Brain microvascular endothelial cell (primary cell): ENCODE data around the gene NRCAM.

Experiments used
- DNase-seq: peaks from one replicate; pipeline ENCODE4 v3.0.0-alpha.2; 2020
- H3K27ac ChIP-seq: fragments of 250-450 bp; sonication (Bioruptor Pico); 2 replicates; pipeline ENCODE4 v1.5.1; 2020; ENCODE audit warnings: mild to moderate bottlenecking, moderate library complexity
- H3K27me3 ChIP-seq: fragments of 250-450 bp; sonication (Bioruptor Pico); replicated peaks from 2 replicates; pipeline ENCODE4 v1.5.1; 2020; ENCODE audit warnings: mild to moderate bottlenecking
- H3K36me3 ChIP-seq: fragments of 250-450 bp; sonication (Bioruptor Pico); replicated peaks from 2 replicates; pipeline ENCODE4 v1.5.1; 2020; ENCODE audit warnings: mild to moderate bottlenecking
- H3K4me3 ChIP-seq: 2 replicates; pipeline ENCODE4 v1.5.1; 2011; ENCODE audit warnings: low read depth, mild to moderate bottlenecking, control low read depth, low read length, moderate library complexity
- in situ Hi-C: cut with HindIII; loops from 2 replicates; pipeline ENCODE4 v1.10.0; 2017; ENCODE audit warnings: low sequenced_read_pairs, low pct_ligation_motif_present
- TF ChIP-seq, protein P1 (sequence below): IDR thresholded peaks from 2 replicates; pipeline ENCODE4 v1.5.1; 2011; ENCODE audit warnings: low read depth, mild to moderate bottlenecking, moderate library complexity, low read length, control low read depth, inconsistent platforms; ENCODE audit errors: missing control alignments

NRCAM gene

DNA sequence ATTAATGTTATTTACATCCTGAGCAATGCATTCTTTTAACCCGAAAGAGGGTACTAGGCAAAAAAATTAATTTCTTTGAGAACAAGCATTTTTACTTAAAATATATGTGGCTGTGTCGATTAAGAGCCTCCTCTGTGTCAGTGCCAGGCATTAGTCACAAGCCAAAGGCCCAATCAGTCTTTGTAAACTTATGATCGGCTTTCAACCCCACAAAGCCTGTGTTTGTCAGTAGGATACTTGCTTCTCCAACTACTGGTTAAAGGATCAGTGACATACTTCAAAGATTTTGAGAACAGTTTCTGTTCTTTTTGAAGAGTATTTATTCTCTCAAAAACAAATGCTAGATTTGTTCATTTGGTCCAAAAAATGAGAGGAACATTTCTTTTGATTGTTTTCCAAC lies 159.3 kb downstream of the NRCAM start:
- Histone ChIP-seq H3K36me3 (no peaks in the 10 kb centered on the region), H3K4me3 (no peak overlapping the region), H3K27me3 (no peaks in the 10 kb centered on the region), H3K27ac (no peak overlapping the region)
- DNase-seq: no peak
- TF ChIP-seq, protein P1, sequence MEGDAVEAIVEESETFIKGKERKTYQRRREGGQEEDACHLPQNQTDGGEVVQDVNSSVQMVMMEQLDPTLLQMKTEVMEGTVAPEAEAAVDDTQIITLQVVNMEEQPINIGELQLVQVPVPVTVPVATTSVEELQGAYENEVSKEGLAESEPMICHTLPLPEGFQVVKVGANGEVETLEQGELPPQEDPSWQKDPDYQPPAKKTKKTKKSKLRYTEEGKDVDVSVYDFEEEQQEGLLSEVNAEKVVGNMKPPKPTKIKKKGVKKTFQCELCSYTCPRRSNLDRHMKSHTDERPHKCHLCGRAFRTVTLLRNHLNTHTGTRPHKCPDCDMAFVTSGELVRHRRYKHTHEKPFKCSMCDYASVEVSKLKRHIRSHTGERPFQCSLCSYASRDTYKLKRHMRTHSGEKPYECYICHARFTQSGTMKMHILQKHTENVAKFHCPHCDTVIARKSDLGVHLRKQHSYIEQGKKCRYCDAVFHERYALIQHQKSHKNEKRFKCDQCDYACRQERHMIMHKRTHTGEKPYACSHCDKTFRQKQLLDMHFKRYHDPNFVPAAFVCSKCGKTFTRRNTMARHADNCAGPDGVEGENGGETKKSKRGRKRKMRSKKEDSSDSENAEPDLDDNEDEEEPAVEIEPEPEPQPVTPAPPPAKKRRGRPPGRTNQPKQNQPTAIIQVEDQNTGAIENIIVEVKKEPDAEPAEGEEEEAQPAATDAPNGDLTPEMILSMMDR: no peak
- in situ Hi-C loops: no loop called here

DNA sequence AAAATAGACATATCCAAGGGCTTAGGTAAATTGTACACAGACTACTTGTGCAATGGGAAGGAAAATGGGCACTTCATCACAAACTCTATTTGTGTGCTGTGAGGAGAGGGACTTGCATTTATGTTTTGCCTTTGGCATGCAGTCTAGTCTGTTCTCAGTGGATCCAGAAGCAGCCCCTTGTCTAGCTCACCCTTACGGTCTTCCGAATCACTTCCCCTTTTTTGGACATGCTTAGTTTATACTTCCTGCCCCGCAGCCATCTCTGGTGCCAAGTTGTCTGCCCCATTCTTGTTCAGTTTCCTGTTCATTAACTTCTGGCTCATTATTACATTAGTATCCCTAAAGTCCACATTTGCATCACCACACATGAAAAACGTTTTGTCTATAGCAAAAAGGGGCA lies 161.6 kb downstream of the NRCAM start:
- no peak for DNase-seq
- TF ChIP-seq, protein P1: no peak
- H3K27me3 ChIP-seq: no peaks in the 10 kb centered on the region
- no peak overlapping the region for H3K27ac ChIP-seq
- no peak overlapping the region for H3K4me3 ChIP-seq
- in situ Hi-C loops: no loop called here
- no peaks in the 10 kb centered on the region for H3K36me3 ChIP-seq

DNA sequence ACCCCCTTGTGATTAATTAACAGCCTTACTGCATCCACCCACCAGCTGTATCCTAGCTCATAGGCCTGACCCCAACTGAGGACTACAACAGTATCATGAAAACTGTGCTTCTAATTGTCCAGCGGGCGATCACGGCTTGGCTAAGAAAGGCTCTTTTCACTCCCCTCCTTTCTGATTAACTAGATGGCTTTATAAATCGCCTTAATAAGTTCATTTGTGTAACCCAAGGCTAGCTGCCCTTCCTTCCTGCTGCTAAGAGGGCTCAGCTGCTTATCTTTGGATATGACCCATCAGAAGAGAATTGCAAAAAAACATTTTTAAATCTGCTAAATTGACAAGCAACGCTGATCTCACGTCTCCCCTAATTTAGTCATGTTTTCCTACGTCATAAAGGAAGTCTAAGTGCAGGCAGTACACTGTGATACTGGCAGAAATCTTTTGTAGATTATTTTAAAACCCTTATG lies 163.1 kb downstream of the NRCAM start:
- Histone ChIP-seq H3K27me3 (no peaks in the 10 kb centered on the region), H3K36me3 (no peaks in the 10 kb centered on the region), H3K27ac (no peak overlapping the region), H3K4me3 (no peak overlapping the region)
- in situ Hi-C loops: no loop called here
- TF ChIP-seq, protein P1: no peak
- no peak for DNase-seq

DNA sequence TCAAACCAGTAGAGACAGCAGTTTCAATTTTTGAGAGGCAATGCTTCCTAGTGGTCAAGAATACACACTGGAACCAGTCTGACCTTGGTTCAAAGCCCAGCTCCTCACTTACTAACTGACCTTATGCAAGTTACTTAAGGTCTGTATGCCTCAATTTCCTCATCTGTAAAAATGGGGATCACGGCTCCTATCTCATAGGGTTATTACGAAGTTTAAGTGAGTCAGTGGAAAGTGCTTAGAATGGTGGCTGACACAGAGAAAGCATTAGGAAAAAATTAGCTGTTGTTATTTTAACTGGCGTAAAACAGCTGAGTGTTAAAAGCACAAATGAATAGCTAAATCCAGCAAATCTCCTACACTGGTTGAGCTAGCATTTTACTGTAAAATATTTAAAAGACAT lies 163.7 kb downstream of the NRCAM start:
- in situ Hi-C loops: no loop called here
- no peaks in the 10 kb centered on the region for H3K27me3 ChIP-seq
- TF ChIP-seq, protein P1: no peak
- no peaks in the 10 kb centered on the region for H3K36me3 ChIP-seq
- no peak for DNase-seq
- H3K4me3 ChIP-seq: no peak overlapping the region
- no peak overlapping the region for H3K27ac ChIP-seq

DNA sequence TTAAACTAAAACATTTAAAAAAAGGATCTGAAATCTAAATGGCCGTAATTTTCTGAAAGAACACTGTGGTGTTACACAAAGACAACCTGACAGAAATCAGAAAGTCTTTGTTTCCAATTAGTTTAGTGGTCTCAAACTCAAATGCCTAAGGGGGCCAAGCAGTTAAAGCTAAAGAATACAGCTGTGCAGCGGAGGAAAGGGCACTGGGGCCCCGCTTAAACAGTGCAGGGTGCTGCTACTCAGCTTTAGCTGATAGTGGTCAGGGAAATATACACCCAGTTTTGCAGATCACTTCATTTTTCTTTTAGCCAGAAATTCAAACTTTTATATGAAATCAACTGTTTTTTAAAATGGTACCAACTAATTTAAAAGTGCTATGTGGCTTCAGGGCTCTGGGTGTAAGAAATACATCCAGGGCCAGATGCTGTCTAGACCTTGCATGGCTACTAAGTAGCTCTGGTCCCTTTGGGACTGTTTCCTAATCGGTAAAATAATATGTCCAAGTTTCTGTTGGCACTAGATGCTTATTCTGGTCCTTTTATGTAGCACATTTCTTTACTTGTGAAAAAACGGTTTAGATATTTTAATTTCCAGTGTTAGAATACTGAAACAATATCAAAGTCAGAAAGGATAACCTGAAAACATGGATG lies 164.3 kb downstream of the NRCAM start:
- no peak overlapping the region for H3K27ac ChIP-seq
- no peak for DNase-seq
- TF ChIP-seq, protein P1: no peak
- no peak overlapping the region for H3K4me3 ChIP-seq
- H3K27me3 ChIP-seq: no peaks in the 10 kb centered on the region
- no peaks in the 10 kb centered on the region for H3K36me3 ChIP-seq
- in situ Hi-C loops: no loop called here

DNA sequence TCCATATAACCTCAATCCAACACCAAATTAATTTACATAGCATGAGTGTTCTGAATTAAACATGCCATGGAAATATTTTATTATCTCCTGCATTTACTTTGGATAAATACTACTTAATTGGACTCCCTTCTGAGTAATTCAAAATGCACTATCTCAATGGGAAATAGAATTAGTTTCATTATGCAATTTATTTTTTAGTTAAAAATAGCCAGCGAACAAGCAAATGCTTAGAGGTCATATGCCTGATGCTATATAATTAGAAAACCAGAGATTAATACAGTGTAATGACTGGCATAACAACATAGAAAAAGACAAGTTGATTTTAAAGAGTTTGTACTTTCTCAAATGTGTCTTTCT lies 165.1 kb downstream of the NRCAM start:
- H3K27ac ChIP-seq: no peak overlapping the region
- TF ChIP-seq, protein P1: no peak
- no peaks in the 10 kb centered on the region for H3K27me3 ChIP-seq
- in situ Hi-C loops: no loop called here
- H3K4me3 ChIP-seq: no peak overlapping the region
- H3K36me3 ChIP-seq: no peaks in the 10 kb centered on the region
- no peak for DNase-seq
